NB4 (cell line): Measurements from ENCODE around the gene MSL1.

Source experiments
- CTCF ChIP-seq: IDR thresholded peaks from one replicate; pipeline ENCODE4 v1.5.1; 2012; ENCODE audit warnings: low read depth, low read length
- POLR2A ChIP-seq: IDR thresholded peaks from 2 replicates; pipeline ENCODE4 v1.6.1; 2011; ENCODE audit warnings: mild to moderate bottlenecking; ENCODE audit not compliant: insufficient read length; ENCODE audit errors: extremely low read depth
- TF ChIP-seq, protein P1 (sequence below): IDR thresholded peaks from 2 replicates; pipeline ENCODE4 v1.6.1; 2011; ENCODE audit warnings: low read depth, low read length

- TF ChIP-seq POLR2A (no peak), CTCF (no peak)
- TF ChIP-seq, protein P1, sequence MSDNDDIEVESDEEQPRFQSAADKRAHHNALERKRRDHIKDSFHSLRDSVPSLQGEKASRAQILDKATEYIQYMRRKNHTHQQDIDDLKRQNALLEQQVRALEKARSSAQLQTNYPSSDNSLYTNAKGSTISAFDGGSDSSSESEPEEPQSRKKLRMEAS = no peak
These were observed 8.7 kb downstream of the MSL1 start for GRCh38 chr17:40130352-40131042.
